Activated T-cell treated with anti-CD3 and anti-CD28 coated beads for 1 hour (primary cell): ENCODE data around the gene PDZD2.
"Not testable (repeated sequence)": the region's sequence is repeated elsewhere in the genome, so short reads cannot be mapped to it uniquely, and the experiment has no call there.

Experiments used
- DNase-seq: peaks from one replicate; pipeline ENCODE4 v3.0.0-alpha.2; 2020; ENCODE audit warnings: low read depth

The PDZD2 gene

DNA sequence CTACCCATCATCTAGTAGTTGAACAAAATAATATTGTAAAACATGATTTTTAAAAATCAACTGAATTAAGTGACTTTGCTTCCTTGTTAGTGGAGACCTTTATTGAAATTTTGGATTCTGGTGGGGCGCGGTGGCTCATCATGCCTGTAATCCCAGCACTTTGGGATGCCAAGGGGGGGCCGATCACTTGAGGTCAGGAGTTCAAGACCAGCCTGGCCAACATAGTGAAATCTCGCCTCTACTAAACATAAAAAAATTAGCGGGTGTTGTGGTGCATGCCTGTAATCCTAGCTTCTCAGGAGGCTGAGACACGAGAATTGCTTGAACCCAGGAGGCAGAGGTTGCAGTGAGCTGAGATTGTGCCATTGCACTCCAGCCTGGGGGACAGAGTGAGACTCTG, 439.9 kb downstream of the PDZD2 start:
- not testable (repeated sequence) for DNase-seq

DNA sequence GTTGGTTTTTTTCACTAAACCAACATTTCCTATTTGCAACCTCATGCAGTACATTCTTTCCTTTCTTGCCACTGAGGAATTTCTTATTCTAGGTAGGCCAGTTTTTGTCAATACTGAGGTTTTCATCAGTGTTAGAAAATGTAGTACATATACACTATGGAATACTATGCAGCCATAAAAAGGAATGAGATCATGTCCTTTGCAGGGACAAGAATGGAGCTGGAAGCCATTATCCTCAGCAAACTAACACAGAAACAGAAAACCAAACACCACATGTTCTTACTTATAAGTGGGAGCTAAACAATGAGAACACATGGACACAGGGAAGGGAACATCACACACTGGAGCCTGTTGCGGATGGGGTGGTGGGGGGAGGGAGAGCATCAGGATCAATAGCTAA, 441.6 kb downstream of the PDZD2 start:
- not testable (repeated sequence) for DNase-seq

DNA sequence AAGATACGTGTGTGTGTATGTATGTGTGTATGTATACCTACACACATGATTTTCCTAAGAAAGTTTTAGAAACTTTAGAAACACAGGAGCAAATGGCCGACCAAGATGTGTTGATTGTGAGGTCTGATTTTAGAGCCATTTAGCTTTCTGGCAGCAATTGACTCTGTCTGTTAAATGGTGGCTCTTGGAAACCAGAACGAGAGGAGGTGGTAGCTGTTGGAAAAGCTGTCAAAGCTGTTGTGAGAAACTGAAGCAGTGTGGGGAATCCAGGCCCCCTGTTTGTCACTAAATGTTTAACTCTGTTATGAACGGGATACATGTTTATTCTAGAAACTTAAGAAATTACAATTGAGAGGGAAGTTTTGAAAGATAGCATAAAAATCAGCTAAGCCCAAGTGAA, 443.8 kb downstream of the PDZD2 start:
- no peak for DNase-seq

DNA sequence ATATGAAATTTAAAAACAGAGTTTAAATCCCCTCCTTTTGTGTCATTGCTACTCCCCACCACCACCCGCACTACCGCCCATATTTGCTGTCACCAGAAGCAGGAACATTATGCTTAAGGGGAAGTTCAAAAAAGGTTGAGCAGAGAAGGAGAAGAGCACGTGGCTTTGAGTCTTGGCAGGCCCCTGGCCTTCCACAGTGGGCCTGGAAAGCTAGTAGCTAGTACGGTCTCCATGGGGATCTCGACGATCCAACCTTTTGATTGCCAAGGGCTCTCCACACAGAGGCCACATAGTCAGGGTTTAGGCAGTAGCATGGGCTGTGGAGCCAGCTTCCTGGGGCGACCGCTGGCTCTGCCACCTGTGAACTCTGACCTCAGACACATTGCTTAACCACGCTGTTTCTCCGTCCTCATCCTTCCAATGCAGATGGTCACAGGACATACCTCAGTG, 445.1 kb downstream of the PDZD2 start:
- no peak for DNase-seq

DNA sequence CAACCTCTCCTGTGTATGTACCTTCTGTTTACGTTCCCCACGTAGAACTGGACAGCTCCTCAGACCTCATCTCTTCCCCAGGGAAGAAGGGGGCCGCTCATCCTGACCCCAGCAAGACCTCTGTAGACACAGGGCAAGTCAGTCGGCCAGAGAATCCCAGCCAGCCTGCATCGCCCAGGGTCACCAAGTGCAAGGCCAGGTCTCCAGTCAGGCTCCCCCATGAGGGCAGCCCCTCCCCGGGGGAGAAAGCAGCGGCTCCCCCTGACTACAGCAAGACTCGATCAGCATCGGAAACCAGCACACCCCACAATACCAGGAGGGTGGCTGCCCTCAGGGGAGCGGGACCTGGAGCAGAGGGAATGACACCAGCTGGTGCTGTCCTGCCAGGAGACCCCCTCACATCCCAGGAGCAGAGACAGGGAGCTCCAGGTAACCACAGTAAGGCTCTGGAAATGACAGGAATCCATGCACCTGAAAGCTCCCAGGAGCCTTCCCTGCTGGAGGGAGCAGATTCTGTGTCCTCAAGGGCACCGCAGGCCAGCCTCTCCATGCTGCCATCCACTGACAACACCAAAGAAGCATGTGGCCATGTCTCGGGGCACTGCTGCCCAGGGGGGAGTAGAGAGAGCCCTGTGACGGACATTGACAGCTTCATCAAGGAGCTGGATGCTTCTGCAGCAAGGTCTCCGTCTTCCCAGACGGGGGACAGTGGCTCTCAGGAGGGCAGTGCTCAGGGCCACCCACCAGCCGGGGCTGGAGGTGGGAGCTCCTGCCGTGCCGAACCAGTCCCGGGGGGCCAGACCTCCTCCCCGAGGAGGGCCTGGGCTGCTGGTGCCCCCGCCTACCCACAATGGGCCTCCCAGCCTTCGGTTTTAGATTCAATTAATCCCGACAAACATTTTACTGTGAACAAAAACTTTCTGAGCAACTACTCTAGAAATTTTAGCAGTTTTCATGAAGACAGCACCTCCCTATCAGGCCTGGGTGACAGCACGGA, 448.5 kb downstream of the PDZD2 start:
- no peak for DNase-seq

DNA sequence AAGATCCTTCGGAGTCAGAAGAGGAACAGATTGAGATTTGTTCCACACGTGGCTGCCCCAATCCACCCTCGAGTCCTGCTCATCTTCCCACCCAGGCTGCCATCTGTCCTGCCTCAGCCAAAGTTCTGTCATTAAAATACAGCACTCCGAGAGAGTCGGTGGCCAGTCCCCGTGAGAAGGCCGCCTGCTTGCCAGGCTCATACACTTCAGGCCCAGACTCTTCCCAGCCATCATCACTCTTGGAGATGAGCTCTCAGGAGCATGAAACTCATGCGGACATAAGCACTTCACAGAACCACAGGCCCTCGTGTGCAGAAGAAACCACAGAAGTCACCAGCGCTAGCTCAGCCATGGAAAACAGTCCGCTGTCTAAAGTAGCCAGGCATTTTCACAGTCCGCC, 449.3 kb downstream of the PDZD2 start:
- DNase-seq: no peak

DNA sequence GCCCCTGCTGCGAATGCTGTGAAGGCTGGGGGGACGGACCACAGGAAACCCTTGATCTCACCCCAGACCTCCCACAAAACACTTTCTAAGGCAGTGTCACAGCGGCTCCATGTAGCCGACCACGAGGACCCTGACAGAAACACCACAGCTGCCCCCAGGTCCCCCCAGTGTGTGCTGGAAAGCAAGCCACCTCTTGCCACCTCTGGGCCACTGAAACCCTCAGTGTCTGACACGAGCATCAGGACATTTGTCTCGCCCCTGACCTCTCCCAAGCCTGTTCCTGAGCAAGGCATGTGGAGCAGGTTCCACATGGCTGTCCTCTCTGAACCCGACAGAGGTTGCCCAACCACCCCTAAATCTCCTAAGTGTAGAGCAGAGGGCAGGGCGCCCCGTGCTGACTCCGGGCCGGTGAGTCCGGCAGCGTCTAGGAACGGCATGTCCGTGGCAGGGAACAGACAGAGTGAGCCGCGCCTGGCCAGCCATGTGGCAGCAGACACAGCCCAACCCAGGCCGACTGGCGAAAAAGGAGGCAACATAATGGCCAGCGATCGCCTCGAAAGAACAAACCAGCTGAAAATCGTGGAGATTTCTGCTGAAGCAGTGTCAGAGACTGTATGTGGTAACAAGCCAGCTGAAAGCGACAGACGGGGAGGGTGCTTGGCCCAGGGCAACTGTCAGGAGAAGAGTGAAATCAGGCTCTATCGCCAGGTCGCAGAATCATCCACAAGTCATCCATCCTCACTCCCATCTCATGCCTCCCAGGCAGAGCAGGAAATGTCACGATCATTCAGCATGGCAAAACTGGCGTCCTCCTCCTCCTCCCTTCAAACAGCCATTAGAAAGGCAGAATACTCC, 450.4 kb downstream of the PDZD2 start:
- DNase-seq: no peak

DNA sequence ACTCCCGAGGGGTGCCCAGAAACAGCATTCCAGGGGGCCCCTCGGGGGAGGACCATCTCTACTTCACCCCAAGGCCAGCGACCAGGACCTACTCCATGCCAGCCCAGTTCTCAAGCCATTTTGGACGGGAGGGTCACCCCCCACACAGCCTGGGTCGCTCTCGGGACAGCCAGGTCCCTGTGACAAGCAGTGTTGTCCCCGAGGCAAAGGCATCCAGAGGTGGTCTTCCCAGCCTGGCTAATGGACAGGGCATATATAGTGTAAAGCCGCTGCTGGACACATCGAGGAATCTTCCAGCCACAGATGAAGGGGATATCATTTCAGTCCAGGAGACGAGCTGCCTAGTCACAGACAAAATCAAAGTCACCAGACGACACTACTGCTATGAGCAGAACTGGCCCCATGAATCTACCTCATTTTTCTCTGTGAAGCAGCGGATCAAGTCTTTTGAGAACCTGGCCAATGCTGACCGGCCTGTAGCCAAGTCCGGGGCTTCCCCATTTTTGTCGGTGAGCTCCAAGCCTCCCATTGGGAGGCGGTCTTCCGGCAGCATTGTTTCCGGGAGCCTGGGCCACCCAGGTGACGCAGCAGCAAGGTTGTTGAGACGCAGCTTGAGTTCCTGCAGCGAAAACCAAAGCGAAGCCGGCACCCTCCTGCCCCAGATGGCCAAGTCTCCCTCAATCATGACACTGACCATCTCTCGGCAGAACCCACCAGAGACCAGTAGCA, 451.3 kb downstream of the PDZD2 start:
- DNase-seq: no peak

DNA sequence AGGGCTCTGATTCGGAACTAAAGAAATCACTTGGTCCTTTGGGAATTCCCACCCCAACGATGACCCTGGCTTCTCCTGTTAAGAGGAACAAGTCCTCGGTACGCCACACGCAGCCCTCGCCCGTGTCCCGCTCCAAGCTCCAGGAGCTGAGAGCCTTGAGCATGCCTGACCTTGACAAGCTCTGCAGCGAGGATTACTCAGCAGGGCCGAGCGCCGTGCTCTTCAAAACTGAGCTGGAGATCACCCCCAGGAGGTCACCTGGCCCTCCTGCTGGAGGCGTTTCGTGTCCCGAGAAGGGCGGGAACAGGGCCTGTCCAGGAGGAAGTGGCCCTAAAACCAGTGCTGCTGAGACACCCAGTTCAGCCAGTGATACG, 451.8 kb downstream of the PDZD2 start:
- no peak for DNase-seq

DNA sequence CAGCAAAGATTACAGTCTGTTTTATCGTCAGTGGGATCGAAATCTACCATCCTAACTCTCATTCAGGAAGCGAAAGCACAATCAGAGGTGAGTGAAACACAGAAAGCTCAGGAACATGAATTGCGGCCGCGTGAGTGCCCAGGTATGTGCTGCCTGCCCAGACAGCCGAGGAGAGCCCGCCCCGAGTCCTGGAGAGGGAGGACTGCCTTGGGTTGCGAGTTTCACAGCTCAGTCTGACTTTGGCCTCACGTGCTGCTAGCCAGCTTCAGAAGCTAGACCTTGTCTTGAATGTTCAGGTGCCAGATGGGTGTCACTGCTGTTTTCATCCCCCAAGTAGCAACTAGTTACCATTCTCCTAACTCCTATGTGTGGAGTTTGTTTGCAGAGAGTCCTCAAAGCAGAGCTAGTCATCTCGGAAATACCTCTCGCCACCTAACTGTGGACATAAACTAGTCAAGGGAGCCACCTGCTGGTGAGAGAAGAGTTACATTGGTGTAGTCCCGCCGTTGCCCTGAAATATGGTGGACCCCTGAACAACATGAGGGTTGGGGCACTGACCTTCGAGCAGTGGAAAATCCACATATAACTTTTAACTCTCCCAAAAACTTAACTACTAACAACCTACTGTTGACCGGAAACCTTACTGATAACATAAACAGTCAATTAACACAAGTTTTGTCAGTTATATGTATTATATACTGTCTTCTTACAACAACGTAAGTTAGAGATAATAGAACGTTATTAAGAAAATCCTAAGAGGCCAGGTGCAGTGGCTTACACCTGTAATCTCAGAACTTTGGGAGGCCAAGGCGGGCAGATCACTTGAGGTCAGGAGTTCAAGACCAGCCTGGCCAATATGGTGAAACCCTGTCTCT, 454.2 kb downstream of the PDZD2 start:
- peak; percentile 44 for DNase-seq

DNA sequence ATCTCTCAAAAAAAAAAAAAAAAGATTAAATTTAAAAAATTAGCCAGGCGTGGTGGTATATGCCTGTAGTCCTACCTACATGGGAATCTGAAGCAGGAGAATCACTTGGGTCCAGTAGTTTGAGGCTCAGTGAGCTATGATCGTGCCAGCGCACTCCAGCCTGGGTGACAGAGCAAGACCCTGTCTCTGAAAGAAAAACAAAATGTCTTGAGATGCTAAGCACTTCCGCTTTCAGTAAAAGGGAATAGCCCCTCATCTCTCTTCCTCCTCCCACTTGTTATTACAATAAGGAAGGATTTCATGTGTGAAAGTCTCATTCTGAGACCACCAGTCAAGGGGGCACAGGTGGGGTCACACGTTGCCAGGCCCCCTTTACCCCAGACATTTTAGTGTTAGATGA, 455.8 kb downstream of the PDZD2 start:
- DNase-seq: no peak

DNA sequence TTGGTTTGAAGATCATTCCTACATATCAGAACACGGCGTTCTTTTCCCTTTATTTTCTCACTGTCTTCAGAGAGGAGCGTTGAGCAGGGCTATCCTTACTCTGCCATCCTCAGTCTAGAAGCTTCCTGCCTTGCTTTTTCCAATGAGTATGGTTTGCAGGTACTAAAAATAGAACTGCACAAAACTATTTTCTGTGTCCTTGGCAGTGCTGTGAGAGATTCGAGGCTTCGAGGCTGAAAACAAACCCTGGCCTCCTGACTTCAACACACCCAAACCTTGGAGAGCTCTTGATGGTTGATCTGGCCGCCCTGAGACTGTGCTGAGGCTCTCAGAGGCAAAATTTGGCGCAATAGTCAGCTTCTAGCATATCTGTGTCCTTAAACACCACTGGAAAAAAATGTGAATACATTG, 456.3 kb downstream of the PDZD2 start:
- no peak for DNase-seq

DNA sequence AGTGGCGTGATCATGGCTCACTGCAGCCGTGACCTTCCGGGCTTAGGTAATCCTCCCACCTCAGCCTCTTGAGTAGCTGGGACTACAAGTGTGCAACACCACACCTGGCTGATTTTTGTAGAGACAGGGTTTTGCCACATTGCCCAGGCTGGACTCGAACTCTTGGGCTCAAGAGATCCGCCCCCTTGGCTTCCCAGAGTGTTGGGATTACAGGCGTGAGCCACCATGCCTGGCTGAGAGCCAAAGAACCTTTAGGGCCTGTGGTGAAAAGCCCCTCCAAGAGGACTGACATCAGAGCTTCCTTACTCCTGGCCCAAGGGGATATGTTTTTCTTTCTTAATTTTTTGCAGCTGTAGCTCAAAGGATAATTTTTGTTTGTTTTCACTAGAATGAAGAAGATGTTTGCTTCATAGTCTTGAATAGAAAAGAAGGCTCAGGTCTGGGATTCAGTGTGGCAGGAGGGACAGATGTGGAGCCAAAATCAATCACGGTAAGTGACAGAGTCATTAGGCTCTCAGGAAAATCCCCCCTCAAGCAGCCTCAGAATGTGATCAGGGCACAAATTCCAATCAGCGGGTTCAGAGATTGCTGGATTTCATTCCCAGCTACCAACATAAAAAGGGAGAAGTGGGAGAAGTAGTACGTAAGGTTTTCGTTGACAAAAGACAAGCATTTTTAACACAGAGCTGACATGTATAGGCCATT, 458.1 kb downstream of the PDZD2 start:
- no peak for DNase-seq

DNA sequence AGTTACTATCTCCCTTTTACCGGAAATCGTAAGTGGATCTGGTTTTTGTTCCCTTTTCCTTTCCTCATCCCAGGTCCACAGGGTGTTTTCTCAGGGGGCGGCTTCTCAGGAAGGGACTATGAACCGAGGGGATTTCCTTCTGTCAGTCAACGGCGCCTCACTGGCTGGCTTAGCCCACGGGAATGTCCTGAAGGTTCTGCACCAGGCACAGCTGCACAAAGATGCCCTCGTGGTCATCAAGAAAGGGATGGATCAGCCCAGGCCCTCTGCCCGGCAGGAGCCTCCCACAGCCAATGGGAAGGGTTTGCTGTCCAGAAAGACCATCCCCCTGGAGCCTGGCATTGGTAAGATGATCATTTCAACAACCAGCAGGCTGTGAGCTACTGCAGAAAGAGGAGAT, 459.4 kb downstream of the PDZD2 start:
- no peak for DNase-seq

DNA sequence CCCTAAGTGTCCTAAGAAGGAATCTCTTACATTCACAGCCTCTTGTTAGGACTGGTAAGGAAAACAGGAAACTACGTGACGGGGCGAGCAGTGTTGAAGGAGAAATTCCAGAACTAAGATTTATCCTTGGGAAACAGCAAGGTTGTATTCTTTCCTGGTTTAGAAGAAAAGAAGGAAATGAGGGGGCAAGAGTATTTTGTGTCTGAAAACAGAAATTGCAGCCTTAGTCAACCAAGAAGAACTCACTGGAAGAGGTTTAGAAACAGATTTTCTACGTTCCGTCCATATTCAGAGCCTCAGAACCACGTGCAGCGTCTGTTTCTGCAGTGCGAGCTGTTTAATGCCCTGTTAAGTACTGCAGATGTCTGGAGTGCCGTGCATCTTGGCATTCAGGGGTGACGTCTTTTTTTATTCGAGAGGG, 460.0 kb downstream of the PDZD2 start:
- no peak for DNase-seq

DNA sequence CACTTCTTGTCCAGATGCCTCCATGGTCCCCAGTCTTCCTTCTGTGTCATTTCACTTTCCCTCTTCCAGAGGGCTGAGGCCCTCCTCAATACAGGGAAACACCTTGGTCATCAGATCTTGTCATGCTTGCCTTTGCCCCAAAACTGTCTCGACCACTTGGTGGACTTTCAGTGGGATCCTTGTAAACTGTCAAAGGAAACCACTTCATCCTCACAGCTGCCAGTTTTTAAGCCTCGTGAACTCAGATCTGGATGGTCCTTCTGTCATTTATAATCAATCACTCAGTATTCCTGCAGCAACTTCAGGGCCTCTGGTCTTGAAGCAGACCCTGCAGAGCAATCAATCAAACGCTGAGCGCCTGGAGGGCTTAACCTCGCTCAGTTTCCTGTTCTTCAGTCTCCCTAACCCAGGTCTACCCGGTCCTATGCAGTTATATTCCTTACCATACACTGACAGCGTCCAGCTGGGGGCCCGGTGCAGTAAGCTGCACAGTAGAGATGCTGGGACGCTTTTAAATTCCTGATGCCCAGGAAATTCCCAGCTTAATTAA, 460.6 kb downstream of the PDZD2 start:
- DNase-seq: no peak

DNA sequence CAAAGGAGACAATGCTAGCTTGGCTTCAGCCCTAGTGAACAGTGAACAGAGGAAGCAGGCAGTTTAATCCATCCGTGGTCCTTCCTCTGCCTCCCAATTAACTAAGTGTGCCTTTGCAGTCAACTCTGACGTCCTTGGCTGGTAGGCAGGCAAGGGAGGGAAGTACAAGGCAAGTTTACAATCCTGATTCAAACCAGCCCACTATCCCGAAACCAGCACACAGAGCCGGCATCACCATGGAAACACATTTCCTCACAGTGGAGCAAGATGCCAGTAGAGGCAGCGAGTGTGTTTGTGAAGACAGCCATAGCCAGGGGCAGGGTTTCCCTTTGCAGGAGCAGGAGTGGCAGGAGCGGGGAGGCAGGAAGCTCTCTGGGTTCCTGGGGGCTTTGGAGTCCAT, 461.3 kb downstream of the PDZD2 start:
- DNase-seq: no peak

DNA sequence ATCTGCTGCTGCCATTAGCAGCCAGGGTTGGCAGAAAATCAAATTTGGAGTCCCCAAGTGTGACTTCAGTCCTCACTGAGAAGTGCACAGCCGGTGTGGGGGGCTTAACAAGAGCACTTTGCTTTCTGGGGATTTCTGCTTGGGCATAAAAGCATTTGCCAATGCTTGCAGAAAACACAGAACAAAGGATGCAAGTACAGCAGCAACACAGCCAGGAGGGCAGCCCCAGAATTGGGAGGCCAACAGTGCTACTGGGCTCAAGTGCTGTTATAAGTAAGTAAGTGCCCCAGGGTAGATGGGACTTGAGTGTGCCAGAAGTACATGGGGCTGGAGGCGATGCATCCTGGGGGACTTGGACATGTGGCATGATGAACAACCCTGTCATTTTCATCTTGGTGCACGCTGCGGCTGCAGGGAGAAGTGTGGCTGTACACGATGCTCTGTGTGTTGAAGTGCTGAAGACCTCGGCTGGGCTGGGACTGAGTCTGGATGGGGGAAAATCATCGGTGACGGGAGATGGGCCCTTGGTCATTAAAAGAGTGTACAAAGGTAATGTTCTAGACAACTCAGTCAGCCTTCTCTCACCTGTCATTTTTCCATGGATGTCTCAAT, 461.9 kb downstream of the PDZD2 start:
- DNase-seq: no peak

DNA sequence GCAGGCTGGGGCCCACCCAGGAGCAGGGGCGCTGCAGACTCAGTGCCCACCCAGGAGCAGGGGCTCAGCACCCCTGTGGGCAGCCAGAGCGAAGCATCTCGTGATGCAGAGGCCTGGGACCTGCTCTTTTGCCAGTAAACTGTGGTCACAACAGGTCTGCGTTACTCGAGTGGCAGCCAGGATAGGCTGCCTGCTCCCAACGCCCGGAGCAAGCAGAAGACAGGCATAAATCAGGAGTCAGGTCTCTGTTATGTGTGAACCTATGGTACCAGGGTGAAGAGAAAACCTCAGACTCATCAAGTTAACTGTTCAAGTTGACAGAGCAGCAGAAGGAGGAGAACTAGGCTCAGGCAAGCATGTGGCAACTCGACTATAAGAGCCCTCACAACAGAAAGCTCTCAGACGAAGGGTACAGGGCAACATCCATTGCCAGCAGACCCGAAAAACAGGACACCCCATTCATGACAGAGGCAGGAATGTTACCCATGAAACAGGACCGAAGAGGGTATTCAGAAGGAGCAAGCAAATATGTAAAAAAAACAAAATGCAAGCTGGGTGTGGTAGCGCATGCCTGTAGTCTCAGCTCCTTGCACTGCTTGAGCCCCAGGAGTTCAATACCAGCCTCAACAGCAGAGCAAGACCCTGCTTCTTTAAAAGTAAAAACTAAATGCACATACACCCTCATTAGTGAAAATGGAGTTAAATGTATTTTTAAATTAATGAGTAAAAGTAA, 463.5 kb downstream of the PDZD2 start:
- no peak for DNase-seq
